Measurements from ENCODE around the gene EYA2.

DNA sequence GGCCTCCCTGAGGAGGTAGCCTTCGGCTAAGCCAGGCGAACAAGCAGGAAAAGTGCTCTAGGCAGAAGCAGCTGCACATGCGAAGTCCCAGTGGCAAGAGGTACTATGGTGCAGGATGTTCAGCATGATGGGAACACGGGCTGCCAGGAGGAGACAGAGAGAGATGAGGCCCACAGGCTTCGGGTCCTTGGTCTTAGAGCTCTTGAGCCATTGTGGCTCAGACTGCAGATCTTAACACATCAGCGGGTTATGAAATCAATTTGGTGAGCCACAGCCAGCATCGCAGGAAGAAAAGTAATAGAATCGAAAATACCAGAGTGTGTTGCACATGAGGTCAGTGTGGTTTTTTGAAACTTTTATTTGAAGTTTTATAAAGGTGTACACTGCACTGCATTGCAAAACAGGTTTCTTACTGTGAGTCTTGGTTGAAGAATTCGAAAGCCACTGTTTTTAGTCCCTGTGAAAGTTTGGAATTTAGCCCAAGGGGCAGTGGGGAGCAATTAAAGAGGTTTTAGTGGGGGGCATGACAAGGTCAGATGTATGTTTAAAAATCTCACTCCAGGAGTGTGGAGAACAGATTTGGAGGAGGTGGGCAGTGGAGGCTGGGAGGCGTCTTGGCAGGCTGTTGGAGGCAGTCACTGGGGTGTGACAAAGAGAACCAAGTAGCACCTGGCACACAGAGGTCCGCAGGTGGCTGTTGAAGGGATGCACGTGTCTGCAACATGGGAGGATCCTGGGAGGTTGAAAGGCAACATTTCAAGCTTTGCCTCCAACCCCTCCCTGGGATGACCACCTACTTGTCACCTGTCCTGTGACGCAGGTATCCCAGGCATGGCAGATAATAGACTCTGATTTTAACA lies 69.3 kb downstream of the EYA2 start:
- TF ChIP-seq, protein P1, sequence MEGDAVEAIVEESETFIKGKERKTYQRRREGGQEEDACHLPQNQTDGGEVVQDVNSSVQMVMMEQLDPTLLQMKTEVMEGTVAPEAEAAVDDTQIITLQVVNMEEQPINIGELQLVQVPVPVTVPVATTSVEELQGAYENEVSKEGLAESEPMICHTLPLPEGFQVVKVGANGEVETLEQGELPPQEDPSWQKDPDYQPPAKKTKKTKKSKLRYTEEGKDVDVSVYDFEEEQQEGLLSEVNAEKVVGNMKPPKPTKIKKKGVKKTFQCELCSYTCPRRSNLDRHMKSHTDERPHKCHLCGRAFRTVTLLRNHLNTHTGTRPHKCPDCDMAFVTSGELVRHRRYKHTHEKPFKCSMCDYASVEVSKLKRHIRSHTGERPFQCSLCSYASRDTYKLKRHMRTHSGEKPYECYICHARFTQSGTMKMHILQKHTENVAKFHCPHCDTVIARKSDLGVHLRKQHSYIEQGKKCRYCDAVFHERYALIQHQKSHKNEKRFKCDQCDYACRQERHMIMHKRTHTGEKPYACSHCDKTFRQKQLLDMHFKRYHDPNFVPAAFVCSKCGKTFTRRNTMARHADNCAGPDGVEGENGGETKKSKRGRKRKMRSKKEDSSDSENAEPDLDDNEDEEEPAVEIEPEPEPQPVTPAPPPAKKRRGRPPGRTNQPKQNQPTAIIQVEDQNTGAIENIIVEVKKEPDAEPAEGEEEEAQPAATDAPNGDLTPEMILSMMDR (conservative IDR thresholded peaks at IDR 0.05) = no peak
- TF ChIP-seq ZFX (IDR thresholded peaks at IDR 0.05) = no peak

All from C4-2B (cell line).